NCI-H774 (cell line): ENCODE data around the gene IGHMBP2.

Source experiments
- DNase-seq: peaks from one replicate; lab custom pipeline; 2025; lab: John Stamatoyannopoulos, UW

IGHMBP2 gene

GRCh38 chr11:68987211-68987610 is 83.5 kb downstream of the IGHMBP2 start:
- no peak for DNase-seq

GRCh38 chr11:68988491-68988890 is 84.8 kb downstream of the IGHMBP2 start:
- no peak for DNase-seq
